ENCODE data around the gene GPR78. TPM values are rescaled to one million over a fixed set of nuclear protein-coding genes. Genes with fewer than 3 reads are reported as not detected.

The GPR78 gene
- total RNA-seq, 1 experiment from 2014 or later = not detected

DNA sequence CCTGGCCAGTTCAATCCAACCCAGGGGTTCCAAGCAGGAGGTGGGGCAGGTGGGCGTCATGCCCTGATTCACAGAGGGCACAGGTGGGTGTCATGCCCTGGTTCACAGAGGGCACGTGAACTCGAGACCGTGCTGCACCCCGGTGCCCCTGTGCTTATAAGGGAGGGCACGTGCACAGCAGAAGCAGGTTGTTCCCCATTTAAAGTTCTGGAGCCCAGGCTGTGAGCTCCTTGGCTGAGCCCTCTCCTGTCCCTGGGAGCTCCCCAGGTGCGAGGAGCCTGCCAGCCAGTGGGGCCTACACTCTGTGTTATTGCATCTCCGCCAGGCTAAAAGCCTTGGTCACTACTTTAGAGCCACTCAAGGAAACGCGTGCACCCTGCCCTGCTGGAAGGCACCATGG is 9.1 kb downstream of the GPR78 start:
- in situ Hi-C loops (cut with HindIII; ENCODE audit: low pct_unique_long_range_greater_than_20kb, low sequenced_read_pairs) (no loop called here), intact Hi-C loops (cut with micrococcal nuclease; ENCODE audit: unreplicated experiment) (no loop called here)
- Histone ChIP-seq H3K27me3 (ENCODE audit: control insufficient read depth, insufficient read depth, low read length) (peaks cover 2% of the 10 kb centered on the region; the same call in 1 of the 2 replicates), H3K4me3 (ENCODE audit: low read depth in 2 of 2, low read length in 2 of 2) (no peak overlapping the region), H3K27ac (ENCODE audit: low read length) (no peak overlapping the region), H3K9me3 (ENCODE audit: control insufficient read depth, insufficient read depth, low read depth, low read length) (no peaks in the 10 kb centered on the region), H3K4me1 (ENCODE audit: control insufficient read depth, insufficient read depth, low read length) (no peaks in the 10 kb centered on the region), H3K36me3 (ENCODE audit: control insufficient read depth, insufficient read depth, low read length) (no peaks in the 10 kb centered on the region)
- ChIA-PET POLR2A (no interaction called here), CTCF (no interaction called here)
- DNase-seq (ENCODE audit: low read depth, low spot score) (no peak), ATAC-seq (no peak)
- no TSS peak for BruUV-seq (replicated peaks)
- TF ChIP-seq SIN3A (IDR thresholded peaks at IDR 0.05; ENCODE audit: borderline replicate concordance, insufficient read depth, low read depth, low read length) = no peak
- no peak for TF ChIP-seq TCF7L2 (IDR thresholded peaks at IDR 0.05; ENCODE audit: low read depth, low read length)
- no peak for TF ChIP-seq POLR2AphosphoS5 (IDR thresholded peaks at IDR 0.05; ENCODE audit: low read depth, low read length)
- TF ChIP-seq, protein P1, sequence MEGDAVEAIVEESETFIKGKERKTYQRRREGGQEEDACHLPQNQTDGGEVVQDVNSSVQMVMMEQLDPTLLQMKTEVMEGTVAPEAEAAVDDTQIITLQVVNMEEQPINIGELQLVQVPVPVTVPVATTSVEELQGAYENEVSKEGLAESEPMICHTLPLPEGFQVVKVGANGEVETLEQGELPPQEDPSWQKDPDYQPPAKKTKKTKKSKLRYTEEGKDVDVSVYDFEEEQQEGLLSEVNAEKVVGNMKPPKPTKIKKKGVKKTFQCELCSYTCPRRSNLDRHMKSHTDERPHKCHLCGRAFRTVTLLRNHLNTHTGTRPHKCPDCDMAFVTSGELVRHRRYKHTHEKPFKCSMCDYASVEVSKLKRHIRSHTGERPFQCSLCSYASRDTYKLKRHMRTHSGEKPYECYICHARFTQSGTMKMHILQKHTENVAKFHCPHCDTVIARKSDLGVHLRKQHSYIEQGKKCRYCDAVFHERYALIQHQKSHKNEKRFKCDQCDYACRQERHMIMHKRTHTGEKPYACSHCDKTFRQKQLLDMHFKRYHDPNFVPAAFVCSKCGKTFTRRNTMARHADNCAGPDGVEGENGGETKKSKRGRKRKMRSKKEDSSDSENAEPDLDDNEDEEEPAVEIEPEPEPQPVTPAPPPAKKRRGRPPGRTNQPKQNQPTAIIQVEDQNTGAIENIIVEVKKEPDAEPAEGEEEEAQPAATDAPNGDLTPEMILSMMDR (IDR thresholded peaks at IDR 0.05) = no peak
- TF ChIP-seq, protein P2, sequence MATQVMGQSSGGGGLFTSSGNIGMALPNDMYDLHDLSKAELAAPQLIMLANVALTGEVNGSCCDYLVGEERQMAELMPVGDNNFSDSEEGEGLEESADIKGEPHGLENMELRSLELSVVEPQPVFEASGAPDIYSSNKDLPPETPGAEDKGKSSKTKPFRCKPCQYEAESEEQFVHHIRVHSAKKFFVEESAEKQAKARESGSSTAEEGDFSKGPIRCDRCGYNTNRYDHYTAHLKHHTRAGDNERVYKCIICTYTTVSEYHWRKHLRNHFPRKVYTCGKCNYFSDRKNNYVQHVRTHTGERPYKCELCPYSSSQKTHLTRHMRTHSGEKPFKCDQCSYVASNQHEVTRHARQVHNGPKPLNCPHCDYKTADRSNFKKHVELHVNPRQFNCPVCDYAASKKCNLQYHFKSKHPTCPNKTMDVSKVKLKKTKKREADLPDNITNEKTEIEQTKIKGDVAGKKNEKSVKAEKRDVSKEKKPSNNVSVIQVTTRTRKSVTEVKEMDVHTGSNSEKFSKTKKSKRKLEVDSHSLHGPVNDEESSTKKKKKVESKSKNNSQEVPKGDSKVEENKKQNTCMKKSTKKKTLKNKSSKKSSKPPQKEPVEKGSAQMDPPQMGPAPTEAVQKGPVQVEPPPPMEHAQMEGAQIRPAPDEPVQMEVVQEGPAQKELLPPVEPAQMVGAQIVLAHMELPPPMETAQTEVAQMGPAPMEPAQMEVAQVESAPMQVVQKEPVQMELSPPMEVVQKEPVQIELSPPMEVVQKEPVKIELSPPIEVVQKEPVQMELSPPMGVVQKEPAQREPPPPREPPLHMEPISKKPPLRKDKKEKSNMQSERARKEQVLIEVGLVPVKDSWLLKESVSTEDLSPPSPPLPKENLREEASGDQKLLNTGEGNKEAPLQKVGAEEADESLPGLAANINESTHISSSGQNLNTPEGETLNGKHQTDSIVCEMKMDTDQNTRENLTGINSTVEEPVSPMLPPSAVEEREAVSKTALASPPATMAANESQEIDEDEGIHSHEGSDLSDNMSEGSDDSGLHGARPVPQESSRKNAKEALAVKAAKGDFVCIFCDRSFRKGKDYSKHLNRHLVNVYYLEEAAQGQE (IDR thresholded peaks at IDR 0.05; ENCODE audit: insufficient read depth in 1 of 2, low read depth in 2 of 2, low read length in 1 of 2) = no peak

DNA sequence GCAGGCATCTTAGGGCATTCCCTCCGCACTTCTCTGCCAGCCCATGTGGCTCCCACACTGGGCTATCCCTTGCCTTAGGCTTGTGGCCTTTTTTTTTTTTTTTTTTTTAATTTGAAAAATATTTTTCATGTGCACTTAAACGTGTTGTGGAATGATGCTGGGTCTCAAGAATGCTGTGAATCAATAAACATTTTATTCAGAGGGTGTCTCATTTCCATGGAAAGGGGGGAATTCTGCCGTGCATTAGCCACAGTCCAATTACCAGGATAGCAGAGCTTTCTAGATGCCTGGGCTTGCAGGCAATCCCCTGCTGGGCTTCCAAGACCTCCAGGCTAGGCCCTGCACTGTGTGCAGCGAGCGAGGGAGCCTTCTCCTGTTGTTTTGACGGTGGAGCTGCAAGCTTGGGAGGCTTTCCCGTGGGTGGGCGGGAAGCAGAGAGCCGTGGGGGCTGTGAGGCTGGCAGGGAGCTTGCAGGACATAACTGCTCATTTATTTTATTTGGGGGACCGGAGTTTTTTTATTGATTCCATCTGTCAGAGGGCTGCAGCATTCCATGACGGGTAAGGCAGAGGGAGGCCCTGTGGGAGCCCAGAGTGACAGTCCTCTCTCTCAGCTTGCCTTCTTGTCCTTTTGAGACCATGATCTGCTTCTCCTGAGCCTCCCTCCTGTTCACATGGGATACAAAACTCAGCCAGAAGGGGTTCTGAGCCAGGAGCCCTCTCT is 9.8 kb downstream of the GPR78 start:
- CTCF ChIA-PET = no interaction called here
- Histone ChIP-seq H3K4me3 (ENCODE audit: low read depth in 2 of 2, low read length in 2 of 2) (no peak overlapping the region), H3K27ac (ENCODE audit: low read length) (no peak overlapping the region), H3K9me3 (ENCODE audit: control insufficient read depth, insufficient read depth, low read depth, low read length) (no peaks in the 10 kb centered on the region), H3K4me1 (ENCODE audit: control insufficient read depth, insufficient read depth, low read length) (no peaks in the 10 kb centered on the region), H3K27me3 (ENCODE audit: control insufficient read depth, insufficient read depth, low read length) (peaks cover 2% of the 10 kb centered on the region; the same call in 1 of the 2 replicates), H3K36me3 (ENCODE audit: control insufficient read depth, insufficient read depth, low read length) (no peaks in the 10 kb centered on the region)
- no TSS peak for BruUV-seq (replicated peaks)
- no peak for DNase-seq (ENCODE audit: low read depth, low spot score)
- POLR2A ChIA-PET = no interaction called here
- no peak for TF ChIP-seq POLR2AphosphoS5 (IDR thresholded peaks at IDR 0.05; ENCODE audit: low read depth, low read length)
- TF ChIP-seq, protein P2 (IDR thresholded peaks at IDR 0.05; ENCODE audit: insufficient read depth in 1 of 2, low read depth in 2 of 2, low read length in 1 of 2) = no peak
- TF ChIP-seq, protein P1 (IDR thresholded peaks at IDR 0.05) = no peak
- TF ChIP-seq SIN3A (IDR thresholded peaks at IDR 0.05; ENCODE audit: borderline replicate concordance, insufficient read depth, low read depth, low read length) = no peak
- no peak for TF ChIP-seq TCF7L2 (IDR thresholded peaks at IDR 0.05; ENCODE audit: low read depth, low read length)
- intact Hi-C loops (cut with micrococcal nuclease; ENCODE audit: unreplicated experiment) (no loop called here), in situ Hi-C loops (cut with HindIII; ENCODE audit: low pct_unique_long_range_greater_than_20kb, low sequenced_read_pairs) (no loop called here)
- no peak for ATAC-seq
